K562 (cell line): Measurements from ENCODE around the gene LST1. TPM values are rescaled to one million over a fixed set of nuclear protein-coding genes. Genes with fewer than 3 reads are reported as not detected.

Source experiments
- C11orf30 ChIP-seq: fragments of 450-650 bp; IDR thresholded peaks from 2 replicates; pipeline ENCODE4 v1.6.1; 2016; ENCODE audit warnings: low read depth, mild to moderate bottlenecking
- CTBP1 ChIP-seq: fragments of 450-650 bp; IDR thresholded peaks from 2 replicates; pipeline ENCODE4 v1.6.1; 2016; ENCODE audit warnings: borderline replicate concordance
- JUND ChIP-seq, 2 experiments: IDR thresholded peaks; 2 replicates in 1 of 2; 3 replicates in 1 of 2; pipeline ENCODE4 v1.6.1; 2011; ENCODE audit warnings: borderline replicate concordance in 2 of 2, low read depth in 2 of 2, low read length in 2 of 2, improper control_type of control experiment in 1 of 2, missing biosample characterization in 1 of 2, missing genetic modification characterization in 1 of 2, missing genetic modification reagents in 1 of 2
- MGA ChIP-seq: fragments of 450-650 bp; IDR thresholded peaks from 2 replicates; pipeline ENCODE4 v1.6.1; 2016; ENCODE audit warnings: mild to moderate bottlenecking, moderate library complexity
- TARDBP ChIP-seq: fragments of 450-650 bp; IDR thresholded peaks from 2 replicates; pipeline ENCODE4 v1.6.1; 2016
- polyA plus RNA-seq, 8 experiments: library from polyadenylated mRNA; depleted of rRNA in 4 of 8; stranded (reverse) in 5 of 8; unstranded in 3 of 8; fragments of >200 nt; fragmentation: Nextera tagmentation in 2 of 8; fragmentation: Illumina TruSeq in 1 of 8; extraction: Ambion mirVana in 2 of 8; extraction: Trizol in 1 of 8; gene quantifications; 2 replicates each; pipeline versions ENCODE4 v1.2.1 to v1.2.3, GENCODE V29; 2011 to 2014; ENCODE audit warnings: inconsistent platforms in 1 of 8, missing spikeins in 1 of 8
- total RNA-seq, 7 experiments: library from RNA; depleted of rRNA in 6 of 7; stranded (reverse); fragments of >200 nt in 6 of 7; fragmentation: Illumina TruSeq in 2 of 7; extraction: Trizol in 2 of 7; gene quantifications; 2 replicates each; pipeline versions ENCODE4 v1.2.1 to v1.2.3, GENCODE V29; 2011 to 2021; ENCODE audit warnings: low replicate concordance in 1 of 7
- TF ChIP-seq, protein P1 (sequence below), 3 experiments: fragments of 200-800 bp in 1 of 3; fragments of 250-450 bp in 1 of 3; fragments of 450-650 bp in 1 of 3; sonication (Bioruptor Pico) in 1 of 3; sonication (Bioruptor generic) in 1 of 3; formaldehyde crosslinking in 1 of 3; IDR thresholded peaks; 2 replicates each; pipeline versions ENCODE4 v1.6.1 to v1.8.0; 2016 to 2022; ENCODE audit warnings: mild to moderate bottlenecking in 2 of 3, missing genetic modification characterization in 2 of 3, missing compliant biosample characterization in 1 of 3, moderate library complexity in 1 of 3
- TF ChIP-seq, protein P2 (sequence below): fragments of 200-800 bp; sonication (Bioruptor generic); IDR thresholded peaks from 2 replicates; pipeline ENCODE4 v1.6.1; 2017; ENCODE audit warnings: missing genetic modification characterization, missing compliant biosample characterization

The LST1 gene
- total and polyA plus RNA-seq, 9 of the 15 experiments (the other 6 are each of a cell fraction or from before 2014, with no cell fraction given), result 0.82 to 7.8 (median 1.7) TPM

- TF ChIP-seq, protein P1, sequence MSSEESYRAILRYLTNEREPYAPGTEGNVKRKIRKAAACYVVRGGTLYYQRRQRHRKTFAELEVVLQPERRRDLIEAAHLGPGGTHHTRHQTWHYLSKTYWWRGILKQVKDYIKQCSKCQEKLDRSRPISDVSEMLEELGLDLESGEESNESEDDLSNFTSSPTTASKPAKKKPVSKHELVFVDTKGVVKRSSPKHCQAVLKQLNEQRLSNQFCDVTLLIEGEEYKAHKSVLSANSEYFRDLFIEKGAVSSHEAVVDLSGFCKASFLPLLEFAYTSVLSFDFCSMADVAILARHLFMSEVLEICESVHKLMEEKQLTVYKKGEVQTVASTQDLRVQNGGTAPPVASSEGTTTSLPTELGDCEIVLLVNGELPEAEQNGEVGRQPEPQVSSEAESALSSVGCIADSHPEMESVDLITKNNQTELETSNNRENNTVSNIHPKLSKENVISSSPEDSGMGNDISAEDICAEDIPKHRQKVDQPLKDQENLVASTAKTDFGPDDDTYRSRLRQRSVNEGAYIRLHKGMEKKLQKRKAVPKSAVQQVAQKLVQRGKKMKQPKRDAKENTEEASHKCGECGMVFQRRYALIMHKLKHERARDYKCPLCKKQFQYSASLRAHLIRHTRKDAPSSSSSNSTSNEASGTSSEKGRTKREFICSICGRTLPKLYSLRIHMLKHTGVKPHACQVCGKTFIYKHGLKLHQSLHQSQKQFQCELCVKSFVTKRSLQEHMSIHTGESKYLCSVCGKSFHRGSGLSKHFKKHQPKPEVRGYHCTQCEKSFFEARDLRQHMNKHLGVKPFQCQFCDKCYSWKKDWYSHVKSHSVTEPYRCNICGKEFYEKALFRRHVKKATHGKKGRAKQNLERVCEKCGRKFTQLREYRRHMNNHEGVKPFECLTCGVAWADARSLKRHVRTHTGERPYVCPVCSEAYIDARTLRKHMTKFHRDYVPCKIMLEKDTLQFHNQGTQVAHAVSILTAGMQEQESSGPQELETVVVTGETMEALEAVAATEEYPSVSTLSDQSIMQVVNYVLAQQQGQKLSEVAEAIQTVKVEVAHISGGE (CRISPR knock-in tag; IDR thresholded peaks at IDR 0.05), result peak; percentile 46 to 96 (median 68); a peak in 5 of 6 replicates
- TF ChIP-seq C11orf30, result peak; percentile 76
- peak; percentile 90 for TF ChIP-seq MGA
- TF ChIP-seq, protein P2, sequence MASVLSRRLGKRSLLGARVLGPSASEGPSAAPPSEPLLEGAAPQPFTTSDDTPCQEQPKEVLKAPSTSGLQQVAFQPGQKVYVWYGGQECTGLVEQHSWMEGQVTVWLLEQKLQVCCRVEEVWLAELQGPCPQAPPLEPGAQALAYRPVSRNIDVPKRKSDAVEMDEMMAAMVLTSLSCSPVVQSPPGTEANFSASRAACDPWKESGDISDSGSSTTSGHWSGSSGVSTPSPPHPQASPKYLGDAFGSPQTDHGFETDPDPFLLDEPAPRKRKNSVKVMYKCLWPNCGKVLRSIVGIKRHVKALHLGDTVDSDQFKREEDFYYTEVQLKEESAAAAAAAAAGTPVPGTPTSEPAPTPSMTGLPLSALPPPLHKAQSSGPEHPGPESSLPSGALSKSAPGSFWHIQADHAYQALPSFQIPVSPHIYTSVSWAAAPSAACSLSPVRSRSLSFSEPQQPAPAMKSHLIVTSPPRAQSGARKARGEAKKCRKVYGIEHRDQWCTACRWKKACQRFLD (CRISPR knock-in tag), result peak; percentile 97
- peak; percentile 97 for TF ChIP-seq TARDBP
- TF ChIP-seq CTBP1, result peak; percentile 75
- TF ChIP-seq JUND (IDR thresholded peaks at IDR 0.05; ENCODE audit: borderline replicate concordance, low read depth, low read length), result peak; percentile 34; the same call in 1 of the 2 replicates
- peak; percentile 70; the same call in 2 of the 3 replicates for TF ChIP-seq JUND (tag; IDR thresholded peaks at IDR 0.05; ENCODE audit: borderline replicate concordance, low read depth, low read length)
Measured at GRCh38 chr6:31541658-31542521, 44.2 kb upstream of the LST1 start, which contains the start of gene DDX39B (continued).
